Stomach (tissue), 4 donors: ENCODE data around the gene ORM1.
"Not testable (repeated sequence)": the region's sequence is repeated elsewhere in the genome, so short reads cannot be mapped to it uniquely, and the experiment has no call there.

ENCODE experiments used
- CTCF ChIP-seq, 7 experiments: fragments of 450-650 bp in 4 of 7; fragments of 200-600 bp in 3 of 7; sonication (generic) in 3 of 7; IDR thresholded peaks; one replicate each; pipeline ENCODE4 v1.5.1; 2016 to 2019; ENCODE audit warnings: antibody characterized with exemption in 7 of 7, control low read depth in 2 of 7, mild to moderate bottlenecking in 1 of 7
- EP300 ChIP-seq: sonication (generic); formaldehyde crosslinking; IDR thresholded peaks from one replicate; pipeline ENCODE4 v1.6.1; 2017; ENCODE audit warnings: antibody characterized with exemption
- POLR2A ChIP-seq, 4 donors: fragments of 450-650 bp; IDR thresholded peaks; one replicate each; pipeline ENCODE4 v1.6.1; 2016; ENCODE audit warnings: antibody characterized with exemption in 4 of 4, control low read depth in 2 of 4, mild to moderate bottlenecking in 1 of 4, moderate library complexity in 1 of 4
- POLR2AphosphoS5 ChIP-seq, 3 donors: sonication (generic); formaldehyde crosslinking; IDR thresholded peaks; one replicate each; pipeline ENCODE4 v1.6.1; 2016; ENCODE audit warnings: antibody characterized with exemption in 3 of 3

GRCh38 chr9:114332474-114333040 lies 9.7 kb downstream of the ORM1 start:
- not testable (repeated sequence) for TF ChIP-seq CTCF (IDR thresholded peaks at IDR 0.05); POLR2AphosphoS5 (IDR thresholded peaks at IDR 0.05); EP300; POLR2A (IDR thresholded peaks at IDR 0.05)
